Neural cell (in vitro differentiated cells): Measurements from ENCODE around the gene CGNL1.

Experiments used
- CTCF ChIP-seq: fragments of 450-650 bp; IDR thresholded peaks from 2 replicates; pipeline ENCODE4 v1.5.1; 2014; ENCODE audit warnings: antibody characterized with exemption, mild to moderate bottlenecking, moderate library complexity; ENCODE audit not compliant: poor library complexity, severe bottlenecking
- EZH2 ChIP-seq: fragments of 200-600, 300-800 bp; shearing (Covaris generic), sonication (generic); IDR thresholded peaks from 2 replicates; pipeline ENCODE4 v1.6.1; 2014; ENCODE audit warnings: antibody characterized with exemption, low read length, borderline replicate concordance, mild to moderate bottlenecking; ENCODE audit not compliant: insufficient read depth, poor library complexity, severe bottlenecking
- MXI1 ChIP-seq: fragments of 450-650 bp; conservative IDR thresholded peaks from 2 replicates; pipeline ENCODE4 v1.6.1; 2014; ENCODE audit warnings: antibody characterized with exemption, mild to moderate bottlenecking; ENCODE audit not compliant: poor library complexity, severe bottlenecking
- RAD21 ChIP-seq: fragments of 450-650 bp; conservative IDR thresholded peaks from 2 replicates; pipeline ENCODE4 v1.6.1; 2014; ENCODE audit warnings: antibody characterized with exemption, mild to moderate bottlenecking, moderate library complexity
- REST ChIP-seq: IDR thresholded peaks from 2 replicates; pipeline ENCODE4 v1.6.1; 2012; ENCODE audit warnings: borderline replicate concordance
- SMC3 ChIP-seq: fragments of 450-650 bp; conservative IDR thresholded peaks from 2 replicates; pipeline ENCODE4 v1.6.1; 2014; ENCODE audit warnings: antibody characterized with exemption, mild to moderate bottlenecking, moderate library complexity; ENCODE audit not compliant: poor library complexity
- TAF1 ChIP-seq: IDR thresholded peaks from 2 replicates; pipeline ENCODE4 v1.6.1; 2012; ENCODE audit warnings: low read depth

- TF ChIP-seq CTCF, result no peak
- no peak for TF ChIP-seq TAF1
- no peak for TF ChIP-seq EZH2
- TF ChIP-seq REST, result no peak
- no peak for TF ChIP-seq MXI1
- no peak for TF ChIP-seq RAD21
- no peak for TF ChIP-seq SMC3
Observed at GRCh38 chr15:57534281-57534680, 158.0 kb downstream of the CGNL1 start.
